ENCODE data around the gene IGF1R.

Gene IGF1R

GRCh38 chr15:98802187-98802586, 153.8 kb downstream of the IGF1R start:
- DNase-seq, result no peak

- no peak for DNase-seq
These were observed 155.1 kb downstream of the IGF1R start for GRCh38 chr15:98803228-98804056.

DNA sequence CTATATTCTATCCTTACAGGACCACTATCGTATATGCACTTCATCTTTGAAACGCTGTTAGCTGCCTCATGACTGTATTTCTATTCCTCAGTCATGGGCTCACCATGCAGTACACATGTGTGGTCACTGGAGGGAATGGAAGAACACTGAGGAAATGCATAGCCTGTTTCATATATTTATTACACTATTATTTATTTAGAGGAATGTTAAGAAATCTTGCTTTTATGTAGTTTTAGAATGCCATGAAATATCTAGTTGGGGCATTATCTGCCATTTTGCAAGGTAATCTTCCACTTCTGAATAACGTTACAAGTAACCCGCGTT, 155.7 kb downstream of the IGF1R start:
- DNase-seq, result no peak

DNA sequence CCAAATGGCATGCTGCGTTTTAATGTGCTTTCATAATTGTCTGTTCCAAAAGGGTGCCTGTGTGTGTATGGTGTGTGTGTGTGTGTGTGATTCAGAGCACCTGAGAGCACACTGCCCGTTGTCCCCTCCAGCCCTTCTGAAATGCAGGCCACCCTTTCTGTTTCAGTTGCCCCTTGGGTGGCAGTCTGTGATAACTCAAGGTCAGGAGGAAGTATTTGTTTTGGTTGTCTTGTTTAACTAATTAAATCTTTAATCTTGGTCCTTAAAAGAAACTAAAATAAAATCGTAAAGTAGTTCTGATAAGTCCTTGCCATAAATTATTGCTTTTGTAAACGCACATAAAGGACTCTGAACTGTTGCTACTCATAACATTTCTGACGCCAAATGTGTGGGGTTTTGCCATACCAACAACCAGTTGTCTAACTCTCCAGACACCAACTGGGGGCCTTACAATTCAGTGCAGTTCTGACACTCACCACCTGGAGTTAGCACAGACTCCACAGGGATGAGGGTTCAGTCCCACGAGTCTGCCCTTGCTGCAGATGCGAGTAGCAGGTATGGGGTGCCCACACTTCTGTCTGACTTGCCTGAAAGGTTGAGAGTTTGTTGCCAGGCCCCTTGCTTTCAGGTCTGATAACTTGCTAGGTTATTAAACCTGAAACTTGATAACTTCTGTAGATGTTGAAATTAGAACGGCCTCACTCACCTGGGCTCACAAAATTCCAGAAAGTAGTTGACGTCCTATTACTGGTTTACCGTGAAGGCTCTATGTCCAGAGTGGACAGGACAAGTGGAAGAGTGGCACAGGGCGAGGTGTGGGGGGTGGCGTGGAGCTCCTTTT, 157.3 kb downstream of the IGF1R start:
- no peak for DNase-seq

DNA sequence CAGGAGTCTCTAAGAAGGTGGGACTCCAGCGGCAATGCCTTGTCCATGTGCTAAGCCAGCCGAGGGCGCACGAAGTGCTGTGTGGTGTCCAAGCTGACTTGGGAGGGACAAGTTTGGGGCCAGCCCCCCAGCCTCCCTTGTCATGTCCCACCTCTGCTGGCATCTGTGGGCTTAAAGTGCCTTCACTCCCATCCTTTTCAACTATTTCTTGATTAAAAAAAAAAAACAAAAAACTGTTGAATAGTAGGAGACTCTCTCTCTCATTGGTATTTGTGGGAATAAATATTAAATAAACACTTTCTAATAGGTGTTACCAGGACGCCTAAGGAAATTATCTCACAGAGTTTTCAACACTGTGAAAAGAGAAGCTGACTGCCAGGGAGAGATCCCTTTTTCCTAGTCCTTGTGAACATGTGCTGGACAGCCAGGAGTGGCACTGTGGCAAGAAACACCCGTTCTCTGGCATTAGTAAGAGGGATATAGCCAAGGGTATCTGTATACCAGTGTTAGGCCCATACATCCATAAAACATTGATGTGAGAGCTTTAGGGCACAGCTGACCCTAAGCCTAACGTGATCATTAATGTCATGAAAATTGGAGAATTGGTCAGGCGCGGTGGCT, 158.0 kb downstream of the IGF1R start:
- DNase-seq, result no peak

- no peak for DNase-seq
These were observed 158.9 kb downstream of the IGF1R start for GRCh38 chr15:98807262-98807661.

- no peak for DNase-seq
These were observed 160.9 kb downstream of the IGF1R start for GRCh38 chr15:98809273-98809672.

GRCh38 chr15:98812716-98813446, 164.5 kb downstream of the IGF1R start:
- no peak for DNase-seq

DNA sequence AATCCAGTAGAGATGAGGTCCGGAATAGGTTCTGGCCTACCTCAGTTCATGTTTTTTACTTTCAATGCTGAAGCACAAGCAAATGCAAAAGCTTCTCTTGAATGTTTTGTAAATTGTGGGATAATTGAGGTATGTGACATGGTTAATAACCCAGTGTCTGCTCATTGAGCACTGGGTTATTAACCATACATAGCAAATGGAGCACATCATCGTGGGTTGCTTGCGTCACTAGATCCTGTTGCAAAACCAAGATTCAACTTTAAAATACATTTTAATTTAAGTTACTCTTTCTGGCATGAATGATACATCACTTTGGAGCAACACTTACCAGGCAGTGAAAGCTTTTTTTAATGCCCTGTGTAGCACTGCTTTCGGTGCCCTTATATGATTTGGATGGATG, 165.6 kb downstream of the IGF1R start:
- DNase-seq, result no peak

DNA sequence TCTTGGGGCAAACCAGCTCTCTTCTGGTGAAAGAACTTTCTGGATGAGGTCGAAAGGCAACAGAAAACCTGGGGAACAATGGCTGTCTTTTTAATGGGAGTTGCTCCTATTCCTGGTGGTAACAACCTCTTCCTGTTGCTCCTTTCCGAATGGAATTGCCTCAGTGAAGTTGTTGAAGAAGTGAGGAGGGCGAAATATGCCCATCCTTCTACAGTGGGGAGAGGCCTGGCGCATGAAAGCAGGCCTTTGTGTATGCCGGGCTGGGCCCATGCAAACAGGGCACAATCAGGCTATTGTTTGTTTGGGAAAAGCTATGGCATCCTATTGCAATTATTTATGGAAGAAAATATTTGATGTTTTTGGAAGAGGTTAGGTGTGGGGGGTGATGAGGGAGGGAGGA, 166.9 kb downstream of the IGF1R start:
- no peak for DNase-seq

DNA sequence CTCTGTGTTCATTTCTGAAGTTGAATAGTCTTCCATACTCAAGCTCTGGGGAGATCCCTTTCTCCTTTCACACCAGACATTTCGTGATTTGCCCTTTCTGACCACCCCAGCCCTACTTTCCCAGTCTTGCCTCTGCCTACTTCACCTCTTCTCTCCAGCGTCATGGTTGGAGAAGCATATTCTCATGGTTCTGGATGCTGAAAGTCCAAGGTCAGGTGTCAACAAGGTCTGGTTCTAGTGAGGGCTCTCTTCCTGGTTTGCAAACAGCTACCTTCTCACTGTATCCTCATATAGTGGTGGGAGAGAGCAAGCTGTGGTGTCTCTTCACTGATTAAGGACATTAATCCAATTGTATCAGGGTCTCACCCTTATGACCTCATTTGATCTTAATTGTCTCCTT, 169.4 kb downstream of the IGF1R start:
- DNase-seq, result no peak

- no peak for DNase-seq
These were observed 174.7 kb downstream of the IGF1R start for GRCh38 chr15:98823012-98823458.

DNA sequence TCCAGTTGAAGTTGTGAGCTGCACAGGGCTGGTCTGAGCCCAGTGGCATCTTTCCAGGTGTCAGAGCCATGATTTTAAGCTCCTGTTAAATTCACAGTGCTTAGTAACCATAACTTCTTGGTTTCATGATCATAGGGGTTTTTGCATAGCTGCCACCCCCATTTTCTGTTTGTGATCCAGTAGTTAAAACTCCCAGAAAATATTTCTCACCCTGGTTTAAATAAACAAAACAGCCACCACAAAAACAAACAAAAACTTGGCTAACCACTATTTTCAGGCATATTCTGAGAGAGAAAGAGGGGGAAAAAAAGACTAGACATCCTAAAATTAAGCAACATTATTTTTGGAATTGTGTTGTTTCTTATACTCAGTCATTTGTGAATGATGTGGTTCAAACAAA, 175.3 kb downstream of the IGF1R start:
- DNase-seq, result no peak

DNA sequence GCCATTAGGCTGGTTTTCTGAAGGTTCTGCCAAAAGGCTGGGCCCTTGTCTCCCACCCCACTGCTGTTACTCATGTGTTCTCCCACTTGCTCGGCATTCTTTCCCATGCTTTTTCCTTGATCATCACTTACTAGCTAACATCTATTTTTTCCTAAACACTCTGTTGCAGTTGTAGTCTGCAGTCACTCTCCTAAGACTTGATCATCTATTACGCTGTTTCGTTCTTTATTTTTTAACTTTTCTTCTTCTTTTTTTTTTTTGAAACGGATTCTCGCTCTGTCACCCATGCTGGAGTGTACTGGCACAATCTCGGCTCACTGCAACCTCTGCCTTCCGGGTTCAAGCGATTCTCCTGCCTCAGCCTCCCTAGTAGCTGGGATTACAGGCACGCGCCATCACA, 176.3 kb downstream of the IGF1R start:
- DNase-seq, result no peak

DNA sequence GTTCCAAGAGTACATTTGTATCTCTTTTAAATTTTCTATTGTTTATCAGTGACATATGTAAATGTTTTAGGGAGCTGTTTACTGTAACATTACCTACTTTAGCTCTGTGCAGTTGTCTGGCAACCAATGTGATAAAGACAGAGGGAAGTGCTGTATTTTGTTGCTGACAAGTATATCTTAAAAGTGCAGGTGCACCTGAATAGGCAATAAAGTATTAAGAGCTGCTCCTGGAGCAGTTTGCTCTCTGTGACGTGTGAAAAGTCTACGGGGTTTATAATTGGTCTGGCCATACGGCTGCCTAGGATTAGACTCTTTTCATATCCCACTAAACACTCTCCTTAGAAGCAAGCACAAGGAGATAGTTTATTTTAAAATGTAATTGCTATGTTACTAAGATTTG, 178.3 kb downstream of the IGF1R start:
- no peak for DNase-seq

- DNase-seq, result no peak
These were observed 178.9 kb downstream of the IGF1R start for GRCh38 chr15:98827217-98827616.

DNA sequence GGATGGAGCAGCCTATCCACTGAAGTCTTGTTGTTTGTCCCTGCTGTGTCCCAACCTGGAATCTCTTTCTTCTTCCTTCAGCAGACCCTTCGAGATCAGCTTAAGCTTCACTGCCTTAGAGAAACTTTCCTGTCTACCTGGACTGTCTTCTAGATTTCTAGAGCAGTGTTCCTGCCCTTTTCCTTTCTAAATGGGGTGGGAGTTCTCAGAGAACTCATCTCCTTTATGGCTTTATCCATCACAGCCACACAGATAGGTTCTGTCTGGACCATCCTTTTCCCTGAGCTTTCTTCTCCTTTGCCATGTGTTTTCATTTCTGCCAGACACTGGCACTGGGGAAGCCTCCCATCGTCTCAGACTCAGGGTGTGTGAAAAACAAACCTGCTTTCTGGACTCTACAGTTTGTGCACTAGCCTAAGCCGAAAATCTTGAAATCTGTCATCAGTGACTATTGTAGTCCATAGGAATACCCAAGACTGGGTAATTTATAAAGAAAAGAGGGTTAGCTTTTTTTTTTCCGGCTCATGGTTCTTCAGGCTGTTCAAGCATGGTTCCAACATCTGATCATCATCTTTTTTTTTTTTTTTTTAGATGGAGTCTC, 181.8 kb downstream of the IGF1R start:
- no peak for DNase-seq

GRCh38 chr15:98834976-98835375, 186.6 kb downstream of the IGF1R start:
- DNase-seq, result no peak

- no peak for DNase-seq
These were observed 187.5 kb downstream of the IGF1R start for GRCh38 chr15:98835876-98836275.

- DNase-seq, result no peak
These were observed 190.3 kb downstream of the IGF1R start for GRCh38 chr15:98838387-98839259.

GRCh38 chr15:98840053-98840452, 191.7 kb downstream of the IGF1R start:
- no peak for DNase-seq

Data from activated effector memory CD4-positive, alpha-beta T cell treated with anti-CD3 and anti-CD28 coated beads, Interleukin-2, amount 50 U/mL, for 16 hours (primary cell).